ENCODE results near the gene PJA2. TPM values are rescaled to one million over a fixed set of nuclear protein-coding genes. Genes with fewer than 3 reads are reported as not detected.

Gene PJA2
- total and polyA plus RNA-seq, 9 of the 15 experiments (the other 6 are each of a cell fraction or from before 2014, with no cell fraction given), result 25.1 to 82.1 (median 50.1) TPM

DNA sequence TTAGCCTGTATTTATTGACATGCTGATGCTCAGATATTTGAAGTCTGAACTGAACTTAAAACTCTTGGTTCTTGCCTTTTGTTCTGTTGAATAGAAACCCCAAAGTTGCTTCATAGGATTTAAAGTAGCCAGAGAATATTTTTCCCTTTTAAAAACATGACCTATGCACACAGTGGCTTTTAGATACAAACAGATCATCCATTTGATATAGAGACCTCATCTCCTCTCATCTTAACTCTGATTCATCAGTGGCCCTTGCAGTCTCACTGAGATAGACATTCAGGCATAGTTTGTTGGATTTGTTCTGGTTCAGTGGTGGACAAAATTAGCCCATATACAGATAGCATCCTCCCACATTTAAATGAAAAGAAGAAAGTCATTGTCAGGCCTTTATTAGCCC lies 43.5 kb upstream of the PJA2 start:
- Histone ChIP-seq H3K27me3 (ENCODE audit: control insufficient read depth in 2 of 2, insufficient read depth in 2 of 2, low read length in 2 of 2) (no peaks in the 10 kb centered on the region), H3K9me1 (ENCODE audit: control insufficient read depth, insufficient read depth, low read length) (no peaks in the 10 kb centered on the region), H3K9ac (ENCODE audit: insufficient read depth in 1 of 2, low read depth in 2 of 2, low read length in 2 of 2) (no peak overlapping the region), H3K4me3 (no peak overlapping the region), H3K4me1 (replicated peaks in 1 of 2; ENCODE audit: control insufficient read depth in 2 of 2, insufficient read depth in 2 of 2, low read length in 2 of 2) (0 out of 5 replicates have a peak, but pooled peaks cover 0 to 9% of the 10 kb centered on the region in 2 experiments), H3K9me3 (replicated peaks; ENCODE audit: control insufficient read depth, insufficient read depth, low read depth, low read length) (no peaks in the 10 kb centered on the region), H3K36me3 (ENCODE audit: control insufficient read depth, insufficient read depth, low read length) (no peaks in the 10 kb centered on the region), H4K20me1 (replicated peaks; ENCODE audit: control insufficient read depth, insufficient read depth, low read length) (no peaks in the 10 kb centered on the region), H3K27ac (ENCODE audit: extremely low read depth, low read depth, low read length) (no peak overlapping the region), H3K79me2 (ENCODE audit: control insufficient read depth, insufficient read depth, low read length) (no peaks in the 10 kb centered on the region), H3K4me2 (ENCODE audit: insufficient read depth, low read length) (no peak overlapping the region), H2AFZ (ENCODE audit: low read depth, low read length) (no peak overlapping the region)
- in situ Hi-C loops (cut with MboI), result no loop called here
- no TSS peak for BruUV-seq (replicated peaks)
- DNase-seq (ENCODE audit: extremely low read depth in 1 of 4, low spot score in 3 of 4) (no peak), ATAC-seq (no peak), FAIRE-seq (no peak)
- CTCF ChIA-PET (ENCODE audit: low intra/inter-chr PET ratio), result no interaction called here
- intact Hi-C loops (cut with micrococcal nuclease), result no loop called here
- POLR2A ChIA-PET, result no interaction called here
- TF ChIP-seq, protein P1, sequence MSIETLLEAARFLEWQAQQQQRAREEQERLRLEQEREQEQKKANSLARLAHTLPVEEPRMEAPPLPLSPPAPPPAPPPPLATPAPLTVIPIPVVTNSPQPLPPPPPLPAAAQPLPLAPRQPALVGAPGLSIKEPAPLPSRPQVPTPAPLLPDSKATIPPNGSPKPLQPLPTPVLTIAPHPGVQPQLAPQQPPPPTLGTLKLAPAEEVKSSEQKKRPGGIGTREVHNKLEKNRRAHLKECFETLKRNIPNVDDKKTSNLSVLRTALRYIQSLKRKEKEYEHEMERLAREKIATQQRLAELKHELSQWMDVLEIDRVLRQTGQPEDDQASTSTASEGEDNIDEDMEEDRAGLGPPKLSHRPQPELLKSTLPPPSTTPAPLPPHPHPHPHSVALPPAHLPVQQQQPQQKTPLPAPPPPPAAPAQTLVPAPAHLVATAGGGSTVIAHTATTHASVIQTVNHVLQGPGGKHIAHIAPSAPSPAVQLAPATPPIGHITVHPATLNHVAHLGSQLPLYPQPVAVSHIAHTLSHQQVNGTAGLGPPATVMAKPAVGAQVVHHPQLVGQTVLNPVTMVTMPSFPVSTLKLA (conservative IDR thresholded peaks at IDR 0.05), result no peak
- no peak for TF ChIP-seq PTRF (tag; IDR thresholded peaks at IDR 0.05)
- TF ChIP-seq, protein P2, sequence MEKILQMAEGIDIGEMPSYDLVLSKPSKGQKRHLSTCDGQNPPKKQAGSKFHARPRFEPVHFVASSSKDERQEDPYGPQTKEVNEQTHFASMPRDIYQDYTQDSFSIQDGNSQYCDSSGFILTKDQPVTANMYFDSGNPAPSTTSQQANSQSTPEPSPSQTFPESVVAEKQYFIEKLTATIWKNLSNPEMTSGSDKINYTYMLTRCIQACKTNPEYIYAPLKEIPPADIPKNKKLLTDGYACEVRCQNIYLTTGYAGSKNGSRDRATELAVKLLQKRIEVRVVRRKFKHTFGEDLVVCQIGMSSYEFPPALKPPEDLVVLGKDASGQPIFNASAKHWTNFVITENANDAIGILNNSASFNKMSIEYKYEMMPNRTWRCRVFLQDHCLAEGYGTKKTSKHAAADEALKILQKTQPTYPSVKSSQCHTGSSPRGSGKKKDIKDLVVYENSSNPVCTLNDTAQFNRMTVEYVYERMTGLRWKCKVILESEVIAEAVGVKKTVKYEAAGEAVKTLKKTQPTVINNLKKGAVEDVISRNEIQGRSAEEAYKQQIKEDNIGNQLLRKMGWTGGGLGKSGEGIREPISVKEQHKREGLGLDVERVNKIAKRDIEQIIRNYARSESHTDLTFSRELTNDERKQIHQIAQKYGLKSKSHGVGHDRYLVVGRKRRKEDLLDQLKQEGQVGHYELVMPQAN (IDR thresholded peaks at IDR 0.05; ENCODE audit: borderline replicate concordance), result no peak
- TF ChIP-seq NCOA2 (IDR thresholded peaks at IDR 0.05; ENCODE audit: partially characterized antibody in 2 of 2), result no peak
- no peak for TF ChIP-seq NR2C1 (IDR thresholded peaks at IDR 0.05)
- no peak for TF ChIP-seq NR2C1 (tag; IDR thresholded peaks at IDR 0.05)
- no peak for TF ChIP-seq SLC30A9 (CRISPR knock-in tag; IDR thresholded peaks at IDR 0.05)
- no peak for TF ChIP-seq IRF2 (CRISPR knock-in tag; IDR thresholded peaks at IDR 0.05)
- TF ChIP-seq, protein P3, sequence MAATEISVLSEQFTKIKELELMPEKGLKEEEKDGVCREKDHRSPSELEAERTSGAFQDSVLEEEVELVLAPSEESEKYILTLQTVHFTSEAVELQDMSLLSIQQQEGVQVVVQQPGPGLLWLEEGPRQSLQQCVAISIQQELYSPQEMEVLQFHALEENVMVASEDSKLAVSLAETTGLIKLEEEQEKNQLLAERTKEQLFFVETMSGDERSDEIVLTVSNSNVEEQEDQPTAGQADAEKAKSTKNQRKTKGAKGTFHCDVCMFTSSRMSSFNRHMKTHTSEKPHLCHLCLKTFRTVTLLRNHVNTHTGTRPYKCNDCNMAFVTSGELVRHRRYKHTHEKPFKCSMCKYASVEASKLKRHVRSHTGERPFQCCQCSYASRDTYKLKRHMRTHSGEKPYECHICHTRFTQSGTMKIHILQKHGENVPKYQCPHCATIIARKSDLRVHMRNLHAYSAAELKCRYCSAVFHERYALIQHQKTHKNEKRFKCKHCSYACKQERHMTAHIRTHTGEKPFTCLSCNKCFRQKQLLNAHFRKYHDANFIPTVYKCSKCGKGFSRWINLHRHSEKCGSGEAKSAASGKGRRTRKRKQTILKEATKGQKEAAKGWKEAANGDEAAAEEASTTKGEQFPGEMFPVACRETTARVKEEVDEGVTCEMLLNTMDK (IDR thresholded peaks at IDR 0.05; ENCODE audit: borderline replicate concordance, insufficient read depth, low read depth, low read length, poor library complexity, severe bottlenecking), result no peak
- TF ChIP-seq ZBTB8A (IDR thresholded peaks at IDR 0.05; ENCODE audit: partially characterized antibody), result no peak
- TF ChIP-seq, protein P4, sequence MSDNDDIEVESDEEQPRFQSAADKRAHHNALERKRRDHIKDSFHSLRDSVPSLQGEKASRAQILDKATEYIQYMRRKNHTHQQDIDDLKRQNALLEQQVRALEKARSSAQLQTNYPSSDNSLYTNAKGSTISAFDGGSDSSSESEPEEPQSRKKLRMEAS (CRISPR knock-in tag; IDR thresholded peaks at IDR 0.05), result no peak
- TF ChIP-seq ZNF165 (CRISPR knock-in tag; IDR thresholded peaks at IDR 0.05; ENCODE audit: borderline replicate concordance), result no peak
- TF ChIP-seq, protein P5, sequence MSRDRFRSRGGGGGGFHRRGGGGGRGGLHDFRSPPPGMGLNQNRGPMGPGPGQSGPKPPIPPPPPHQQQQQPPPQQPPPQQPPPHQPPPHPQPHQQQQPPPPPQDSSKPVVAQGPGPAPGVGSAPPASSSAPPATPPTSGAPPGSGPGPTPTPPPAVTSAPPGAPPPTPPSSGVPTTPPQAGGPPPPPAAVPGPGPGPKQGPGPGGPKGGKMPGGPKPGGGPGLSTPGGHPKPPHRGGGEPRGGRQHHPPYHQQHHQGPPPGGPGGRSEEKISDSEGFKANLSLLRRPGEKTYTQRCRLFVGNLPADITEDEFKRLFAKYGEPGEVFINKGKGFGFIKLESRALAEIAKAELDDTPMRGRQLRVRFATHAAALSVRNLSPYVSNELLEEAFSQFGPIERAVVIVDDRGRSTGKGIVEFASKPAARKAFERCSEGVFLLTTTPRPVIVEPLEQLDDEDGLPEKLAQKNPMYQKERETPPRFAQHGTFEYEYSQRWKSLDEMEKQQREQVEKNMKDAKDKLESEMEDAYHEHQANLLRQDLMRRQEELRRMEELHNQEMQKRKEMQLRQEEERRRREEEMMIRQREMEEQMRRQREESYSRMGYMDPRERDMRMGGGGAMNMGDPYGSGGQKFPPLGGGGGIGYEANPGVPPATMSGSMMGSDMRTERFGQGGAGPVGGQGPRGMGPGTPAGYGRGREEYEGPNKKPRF (IDR thresholded peaks at IDR 0.05; ENCODE audit: low read depth, low read length), result no peak
- no peak for TF ChIP-seq ZNF239 (CRISPR knock-in tag; IDR thresholded peaks at IDR 0.05)
- TF ChIP-seq ZNF764 (CRISPR knock-in tag; IDR thresholded peaks at IDR 0.05; ENCODE audit: low read depth), result no peak
- no peak for TF ChIP-seq XRCC5 (IDR thresholded peaks at IDR 0.05; ENCODE audit: low read depth, low read length)
